HepG2 (cell line): ENCODE data around the gene NRSN2. TPM values are rescaled to one million over a fixed set of nuclear protein-coding genes. Genes with fewer than 3 reads are reported as not detected.

Experiments
- ATAC-seq: fragments of 200-7000 bp; cut with Tn5 transposase; 3 replicates; pipeline ENCODE4 v1.9.1; 2020; ENCODE audit warnings: mild to moderate bottlenecking, moderate library complexity
- BruUV-seq: library from RNA; stranded (reverse); fragments of 400-500 nt; replicated peaks from 2 replicates; lab custom pipeline; 2021; lab: Mats Ljungman, UMichigan
- CTCF ChIA-PET: fragments of 300-600 bp; formaldehyde crosslinking; extraction: SDS; loops from one replicate; lab custom pipeline; 2021; ENCODE audit warnings: low total read pairs, inconsistent platforms, low intra/inter-chr PET ratio; lab: Yijun Ruan, JAX
- POLR2A ChIA-PET: fragments of 350-600 bp; sonication (Branson Sonifier 250); formaldehyde crosslinking; loops from one replicate; lab custom pipeline; 2020; ENCODE audit warnings: antibody characterized with exemption, inconsistent platforms; lab: Yijun Ruan, JAX
- DNase-seq: peaks from one replicate; pipeline ENCODE4 v3.0.0-alpha.2; 2015; ENCODE audit warnings: low spot score
- FAIRE-seq: peaks from 3 replicates; lab custom pipeline; 2011; peaks lifted over from hg19 to GRCh38; lab: Jason Lieb, UNC
- H2AFZ ChIP-seq: one replicate; pipeline ENCODE4 v1.6.1; 2011; ENCODE audit warnings: low read length, inconsistent platforms
- H3K27ac ChIP-seq: fragments of 300-600 bp; 3 replicates; pipeline ENCODE4 v1.8.0; 2011; ENCODE audit warnings: mixed run types, mild to moderate bottlenecking, mixed read lengths, low read length, inconsistent platforms; ENCODE audit not compliant: insufficient read depth; ENCODE audit errors: extremely low read length
- H3K27me3 ChIP-seq, 2 experiments: fragments of 200-600 bp in 1 of 2; 2 replicates in 1 of 2; 3 replicates in 1 of 2; pipeline versions ENCODE4 v1.6.0 to v1.8.0; 2011; ENCODE audit warnings: low read length in 2 of 2, mild to moderate bottlenecking in 2 of 2, moderate library complexity in 2 of 2, inconsistent platforms in 1 of 2; ENCODE audit not compliant: insufficient read depth in 2 of 2, control insufficient read depth in 1 of 2
- H3K36me3 ChIP-seq, 2 experiments: fragments of 200-600 bp in 1 of 2; replicated peaks in 1 of 2; 2 replicates in 1 of 2; 3 replicates in 1 of 2; pipeline versions ENCODE4 v1.5.1 to v1.8.0; 2011; ENCODE audit warnings: low read length in 2 of 2, inconsistent platforms in 1 of 2; ENCODE audit not compliant: insufficient read depth in 2 of 2, control insufficient read depth in 1 of 2
- H3K4me1 ChIP-seq: 2 replicates; pipeline ENCODE4 v1.5.1; 2012; ENCODE audit warnings: low read length, inconsistent platforms; ENCODE audit not compliant: insufficient read depth
- H3K4me2 ChIP-seq: 2 replicates; pipeline ENCODE4 v1.6.0; 2011; ENCODE audit warnings: low read depth, low read length, inconsistent platforms
- H3K4me3 ChIP-seq, 3 experiments: fragments of 200-600 bp in 1 of 3; sonication (generic), shearing (Covaris generic) in 1 of 3; replicated peaks in 1 of 3; 2 replicates each; pipeline ENCODE4 v1.5.1; 2011 to 2016; ENCODE audit warnings: low read length in 3 of 3, inconsistent platforms in 2 of 3, low read depth in 2 of 3, mild to moderate bottlenecking in 2 of 3, control low read depth in 1 of 3, mixed read lengths in 1 of 3; ENCODE audit not compliant: insufficient read depth in 1 of 3
- H3K79me2 ChIP-seq: one replicate; pipeline ENCODE4 v1.6.1; 2011; ENCODE audit warnings: low read length, inconsistent platforms; ENCODE audit not compliant: insufficient read depth
- H3K9ac ChIP-seq: 2 replicates; pipeline ENCODE4 v1.6.0; 2011; ENCODE audit warnings: mild to moderate bottlenecking, low read depth, low read length, inconsistent platforms; ENCODE audit not compliant: insufficient read depth
- H3K9me3 ChIP-seq: 2 replicates; pipeline ENCODE4 v1.5.1; 2012; ENCODE audit warnings: mild to moderate bottlenecking, low read length
- H4K20me1 ChIP-seq: 2 replicates; pipeline ENCODE4 v1.6.0; 2011; ENCODE audit warnings: inconsistent platforms, mild to moderate bottlenecking, low read length, moderate library complexity; ENCODE audit not compliant: insufficient read depth
- ATF2 ChIP-seq: sonication (generic); formaldehyde crosslinking; IDR thresholded peaks from 2 replicates; pipeline ENCODE4 v1.4.0; 2020; ENCODE audit warnings: missing genetic modification reagents
- FOSL2 ChIP-seq: sonication (generic); formaldehyde crosslinking; IDR thresholded peaks from 2 replicates; pipeline ENCODE4 v1.4.0; 2020; ENCODE audit warnings: missing genetic modification reagents
- HNF1B ChIP-seq: sonication (generic); formaldehyde crosslinking; IDR thresholded peaks from 2 replicates; pipeline ENCODE4 v1.5.1; 2020; ENCODE audit warnings: mild to moderate bottlenecking, moderate library complexity, missing genetic modification reagents
- MAFG ChIP-seq: sonication (generic); formaldehyde crosslinking; IDR thresholded peaks from 2 replicates; pipeline ENCODE4 v1.5.1; 2020; ENCODE audit warnings: mild to moderate bottlenecking, missing genetic modification reagents
- STAT6 ChIP-seq: sonication (generic); formaldehyde crosslinking; IDR thresholded peaks from 2 replicates; pipeline ENCODE4 v1.4.0; 2020; ENCODE audit warnings: missing genetic modification reagents, mild to moderate bottlenecking, borderline replicate concordance
- ZFP41 ChIP-seq: sonication (generic); formaldehyde crosslinking; IDR thresholded peaks from 2 replicates; pipeline ENCODE4 v1.4.0; 2020; ENCODE audit warnings: mild to moderate bottlenecking, missing genetic modification reagents, borderline replicate concordance
- ZMYM3 ChIP-seq: sonication (generic); formaldehyde crosslinking; IDR thresholded peaks from 2 replicates; pipeline ENCODE4 v1.5.1; 2020; ENCODE audit warnings: mild to moderate bottlenecking, missing genetic modification reagents
- ZNF20 ChIP-seq: sonication (generic); formaldehyde crosslinking; IDR thresholded peaks from 2 replicates; pipeline ENCODE4 v1.4.0; 2020; ENCODE audit warnings: mild to moderate bottlenecking, moderate library complexity, missing genetic modification reagents
- ZNF430 ChIP-seq: sonication (generic); formaldehyde crosslinking; IDR thresholded peaks from 2 replicates; pipeline ENCODE4 v1.9.0; 2021; ENCODE audit warnings: mild to moderate bottlenecking, missing genetic modification reagents
- ZNF556 ChIP-seq: sonication (generic); formaldehyde crosslinking; IDR thresholded peaks from 2 replicates; pipeline ENCODE4 v1.4.0; 2020; ENCODE audit warnings: mild to moderate bottlenecking, missing genetic modification reagents, borderline replicate concordance
- ZNF619 ChIP-seq: sonication (generic); formaldehyde crosslinking; IDR thresholded peaks from 2 replicates; pipeline ENCODE4 v1.4.0; 2020; ENCODE audit warnings: mild to moderate bottlenecking, missing genetic modification reagents
- ZSCAN12 ChIP-seq: sonication (generic); formaldehyde crosslinking; IDR thresholded peaks from 2 replicates; pipeline ENCODE4 v1.9.0; 2021; ENCODE audit warnings: mild to moderate bottlenecking, missing genetic modification reagents
- WGBS: methylation state at CpG from one replicate; pipeline ENCODE4 v1.1.6; 2017; ENCODE audit warnings: low lambda C conversion rate; 5-methylcytosine and 5-hydroxymethylcytosine counted together
- in situ Hi-C: cut with HindIII; loops from 2 replicates; pipeline ENCODE4 v1.10.0; 2017; ENCODE audit warnings: low pct_unique_long_range_greater_than_20kb; ENCODE audit not compliant: extremely low pct_ligation_motif_present
- intact Hi-C: fragments of 100-400 bp; cut with micrococcal nuclease; formaldehyde crosslinking; loops from one replicate; pipeline ENCODE4 v1.10.0; 2022; ENCODE audit not compliant: unreplicated experiment
- polyA plus RNA-seq, 8 experiments: library from polyadenylated mRNA; depleted of rRNA in 3 of 8; stranded (reverse) in 7 of 8; unstranded in 1 of 8; fragments of >200 nt; fragmentation: Illumina TruSeq in 4 of 8; extraction: Trizol in 4 of 8; gene quantifications; 2 replicates each; pipeline versions ENCODE4 v1.2.1 to v1.2.3, GENCODE V29; 2011 to 2016; ENCODE audit warnings: low read depth in 4 of 8, missing spikeins in 1 of 8, mixed read lengths in 1 of 8; ENCODE audit not compliant: insufficient read depth in 1 of 8
- total RNA-seq, 5 experiments: library from RNA; depleted of rRNA; stranded (reverse); fragments of >200 nt; fragmentation: Illumina TruSeq; extraction: Trizol; gene quantifications; 2 replicates each; pipeline ENCODE4 v1.2.3, GENCODE V29; 2016; ENCODE audit warnings: low read depth in 1 of 5
- TF ChIP-seq, protein P1 (sequence below): sonication (generic); formaldehyde crosslinking; IDR thresholded peaks from 2 replicates; pipeline ENCODE4 v1.8.1; 2023; ENCODE audit warnings: mild to moderate bottlenecking, missing genetic modification reagents, borderline replicate concordance

NRSN2 gene
- total and polyA plus RNA-seq, 2 of the 13 experiments (the other 11 are each of a cell fraction or from before 2014, with no cell fraction given): 32.3 to 49.4 TPM

DNA sequence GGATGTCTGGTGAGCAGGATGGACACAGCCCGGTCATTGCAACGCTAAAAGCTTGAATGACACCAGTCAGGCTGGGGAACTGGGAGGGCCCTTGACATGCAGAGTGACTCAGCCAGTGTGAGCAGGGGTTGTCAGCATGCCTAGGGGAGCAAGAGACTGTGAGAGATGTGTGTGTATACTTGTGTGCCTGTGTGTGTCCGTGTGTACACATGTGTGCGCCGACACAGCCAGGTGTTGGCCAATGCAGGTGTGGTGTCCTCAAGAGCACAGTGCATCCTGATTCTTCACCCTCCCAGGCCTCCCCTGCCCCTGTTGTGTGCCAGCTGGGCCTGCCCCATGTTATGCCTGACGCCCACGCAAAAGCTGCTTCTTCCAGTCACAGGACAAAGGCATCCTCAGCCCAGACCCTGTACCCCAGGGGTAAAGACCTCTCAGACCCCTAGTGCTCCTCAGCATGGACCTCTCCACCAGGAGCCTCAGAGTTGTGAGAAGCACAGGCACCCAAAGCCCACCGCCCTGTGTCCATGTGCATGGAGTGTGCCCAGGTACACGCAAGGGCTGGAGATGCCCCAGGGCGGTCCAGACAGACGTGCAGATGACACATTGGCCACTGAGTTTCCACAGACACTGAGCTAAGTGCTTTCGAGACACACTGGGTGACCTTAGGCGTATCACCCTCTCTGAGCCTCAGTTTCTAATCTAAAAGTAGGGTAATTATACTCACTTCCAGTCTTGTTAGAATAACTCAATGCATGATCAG, 16.6 kb downstream of the NRSN2 start (continued):
- no peak for TF ChIP-seq ATF2 (CRISPR knock-in tag)

GRCh38 chr20:364905-365794, 18.2 kb downstream of the NRSN2 start:
- Histone ChIP-seq H3K9ac (no peak overlapping the region), H3K27ac (no peak overlapping the region), H3K9me3 (no peaks in the 10 kb centered on the region), H3K27me3 (no peaks in the 10 kb centered on the region), H3K4me1 (peaks cover 92% of the 10 kb centered on the region), H2AFZ (no peak overlapping the region), H3K4me3 (no peak overlapping the region), H4K20me1 (no peaks in the 10 kb centered on the region), H3K4me2 (no peak overlapping the region), H3K79me2 (no peaks in the 10 kb centered on the region), H3K36me3 (no peaks in the 10 kb centered on the region)
- no peak for ATAC-seq
- peak; percentile 53 for FAIRE-seq
- no TSS peak for BruUV-seq
- ChIA-PET POLR2A (interaction anchor here (1.5 to 25.4 kb wide), 4 partner anchors 17 to 67 kb away, joined by 5 to 1587 read pairs (median 44); partner anchors contain the start of genes RBCK1 and TRIB3), CTCF (interaction anchor here (1.0 kb wide), 1 partner anchor 66 kb away, joined by 4 read pairs; no protein-coding TSS in a partner anchor)
- DNase-seq: peak; percentile 68
- in situ Hi-C loops: no loop called here
- intact Hi-C loops: loop anchor here (5.0 kb wide), 1 partner anchor 282 kb away; no protein-coding TSS in a partner anchor
- 91% methylated on average over 9 of the region's 9 CpGs for WGBS
- TF ChIP-seq ZMYM3 (CRISPR knock-in tag) (peak; percentile 86), ZNF430 (CRISPR knock-in tag) (0 out of 2 replicates have a peak, but pooled peaks have one; percentile 31), ZNF619 (0 out of 2 replicates have a peak, but pooled peaks have one; percentile 24), HNF1B (peak; percentile 12; the same call in 1 of the 2 replicates), FOSL2 (CRISPR knock-in tag) (peak; percentile 82), MAFG (CRISPR knock-in tag) (peak; percentile 97), ZNF20 (CRISPR knock-in tag) (no peak), ZSCAN12 (CRISPR knock-in tag) (no peak), STAT6 (CRISPR knock-in tag) (no peak), ZNF556 (CRISPR knock-in tag) (peak; percentile 58; the same call in 1 of the 2 replicates), ZFP41 (no peak)
- TF ChIP-seq, protein P1, sequence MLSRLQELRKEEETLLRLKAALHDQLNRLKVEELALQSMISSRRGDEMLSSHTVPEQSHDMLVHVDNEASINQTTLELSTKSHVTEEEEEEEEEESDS: no peak
